ENCODE data around the gene TEX2. TPM values are rescaled to one million over a fixed set of nuclear protein-coding genes. Genes with fewer than 3 reads are reported as not detected.
A peak's percentile ranks its signal among the peaks of the same experiment; 100 is the strongest.

The TEX2 gene
- total and polyA plus RNA-seq, 2 of the 13 experiments (the other 11 are each of a cell fraction or from before 2014, with no cell fraction given), result 21.4 to 37.7 TPM

GRCh38 chr17:64178011-64178825 lies 84.8 kb downstream of the TEX2 start (continued):
- TF ChIP-seq PRDM10 (CRISPR knock-in tag; IDR thresholded peaks at IDR 0.05; ENCODE audit: low read depth) (peak; percentile 58; the same call in 1 of the 2 replicates), HNRNPL (IDR thresholded peaks at IDR 0.05; ENCODE audit: low read depth, low read length) (0 out of 2 replicates have a peak, but pooled peaks have one; percentile 52), HDAC2 (CRISPR knock-in tag; IDR thresholded peaks at IDR 0.05) (peak; percentile 98), ZFY (CRISPR knock-in tag; IDR thresholded peaks at IDR 0.05) (peak; percentile 47), SMARCE1 (IDR thresholded peaks at IDR 0.05; ENCODE audit: borderline replicate concordance) (no peak), FOXO1 (CRISPR knock-in tag; IDR thresholded peaks at IDR 0.05) (peak; percentile 93), TP53 (CRISPR knock-in tag; conservative IDR thresholded peaks at IDR 0.05) (no peak), ARNTL (CRISPR knock-in tag; IDR thresholded peaks at IDR 0.05) (peak; percentile 44; the same call in 1 of the 2 replicates), RELA (CRISPR knock-in tag; IDR thresholded peaks at IDR 0.05) (no peak), ISL2 (CRISPR knock-in tag; IDR thresholded peaks at IDR 0.05) (peak; percentile 59), CBFB (CRISPR knock-in tag; IDR thresholded peaks at IDR 0.05) (peak; percentile 85), ZKSCAN5 (CRISPR knock-in tag; IDR thresholded peaks at IDR 0.05) (no peak), SALL1 (CRISPR knock-in tag; IDR thresholded peaks at IDR 0.05) (peak; percentile 94), FOXA3 (CRISPR knock-in tag; IDR thresholded peaks at IDR 0.05) (peak; percentile 96), ZNF614 (CRISPR knock-in tag; IDR thresholded peaks at IDR 0.05; ENCODE audit: borderline replicate concordance) (peak; percentile 98), U2AF1 (optimal IDR thresholded peaks at IDR 0.05; ENCODE audit: low read depth, low read length) (no peak), CCDC6 (CRISPR knock-in tag; IDR thresholded peaks at IDR 0.05) (peak; percentile 31; the same call in 1 of the 2 replicates), RARA (CRISPR knock-in tag; IDR thresholded peaks at IDR 0.05) (peak; percentile 91), PHF5A (CRISPR knock-in tag; IDR thresholded peaks at IDR 0.05; ENCODE audit: low read depth, unreplicated experiment) (peak; percentile 77), ZNF280D (CRISPR knock-in tag; IDR thresholded peaks at IDR 0.05) (peak; percentile 73; the same call in 1 of the 2 replicates), ZNF839 (CRISPR knock-in tag; IDR thresholded peaks at IDR 0.05; ENCODE audit: borderline replicate concordance) (no peak), ZNF770 (CRISPR knock-in tag; IDR thresholded peaks at IDR 0.05) (no peak), ZNF251 (CRISPR knock-in tag; IDR thresholded peaks at IDR 0.05) (no peak)

All from HepG2 (cell line).